Naive thymus-derived CD4-positive, alpha-beta T cell (primary cell): ENCODE results near the gene CACHD1. TPM values are rescaled to one million over a fixed set of nuclear protein-coding genes. Genes with fewer than 3 reads are reported as not detected.

ENCODE experiments used
- ATAC-seq: fragments of 150-1000 bp; cut with Tn5 transposase; 2 replicates; pipeline ENCODE4 v1.10.0; 2021; ENCODE audit warnings: mild to moderate bottlenecking, moderate library complexity
- CTCF ChIA-PET: fragments of 350-600 bp; sonication (Branson Sonifier 250); formaldehyde crosslinking; loops from one replicate; lab custom pipeline; 2021; ENCODE audit warnings: antibody characterized with exemption; lab: Charles Lee
- POLR2A ChIA-PET: fragments of 350-600 bp; sonication (Branson Sonifier 250); formaldehyde crosslinking; loops from one replicate; lab custom pipeline; 2021; ENCODE audit warnings: antibody characterized with exemption, inconsistent platforms; lab: Charles Lee
- DNase-seq, 9 donors: peaks; one replicate each; pipeline versions ENCODE4 v3.0.0 to v3.0.0-alpha.2; 2020 to 2022; ENCODE audit warnings: mixed read lengths in 1 of 9
- H3K27ac ChIP-seq: one replicate; pipeline ENCODE4 v1.7.0; 2013; ENCODE audit warnings: mild to moderate bottlenecking, low read depth, low read length, moderate library complexity
- H3K27me3 ChIP-seq, 2 donors: one replicate each; pipeline ENCODE4 v1.7.0; 2013; ENCODE audit warnings: low read length in 2 of 2, mild to moderate bottlenecking in 2 of 2, moderate library complexity in 2 of 2; ENCODE audit not compliant: control insufficient read depth in 2 of 2, insufficient read depth in 2 of 2
- H3K36me3 ChIP-seq, 3 experiments: 1 replicate in 2 of 3; 2 replicates in 1 of 3; pipeline ENCODE4 v1.7.0; 2013; ENCODE audit warnings: low read length in 3 of 3, mild to moderate bottlenecking in 3 of 3, moderate library complexity in 1 of 3; ENCODE audit not compliant: insufficient read depth in 3 of 3, control insufficient read depth in 2 of 3
- H3K4me1 ChIP-seq, 2 donors: one replicate each; pipeline ENCODE4 v1.7.0; 2013; ENCODE audit warnings: low read length in 2 of 2, mild to moderate bottlenecking in 2 of 2, moderate library complexity in 1 of 2; ENCODE audit not compliant: control insufficient read depth in 2 of 2, insufficient read depth in 2 of 2
- H3K4me3 ChIP-seq: 2 replicates; pipeline ENCODE4 v1.7.0; 2013; ENCODE audit warnings: mild to moderate bottlenecking, low read length
- H3K9me3 ChIP-seq, 3 experiments: 1 replicate in 2 of 3; 2 replicates in 1 of 3; pipeline ENCODE4 v1.7.0; 2013; ENCODE audit warnings: low read length in 3 of 3; ENCODE audit not compliant: control insufficient read depth in 2 of 3
- H3K27ac Mint-ChIP-seq, 9 donors: one replicate each; pipeline ENCODE4 v1.8.0; 2020 to 2022; ENCODE audit warnings: mixed read lengths in 9 of 9, mild to moderate bottlenecking in 8 of 9, moderate library complexity in 5 of 9, inconsistent platforms in 2 of 9
- H3K27me3 Mint-ChIP-seq, 5 donors: one replicate each; pipeline ENCODE4 v1.8.0; 2021 to 2022; ENCODE audit warnings: mixed read lengths in 5 of 5, mild to moderate bottlenecking in 1 of 5
- H3K36me3 Mint-ChIP-seq, 5 donors: one replicate each; pipeline ENCODE4 v1.8.0; 2020 to 2022; ENCODE audit warnings: mixed read lengths in 5 of 5, mild to moderate bottlenecking in 3 of 5, inconsistent platforms in 1 of 5
- H3K4me1 Mint-ChIP-seq, 7 donors: one replicate each; pipeline ENCODE4 v1.8.0; 2020 to 2022; ENCODE audit warnings: mixed read lengths in 7 of 7, mild to moderate bottlenecking in 3 of 7, inconsistent platforms in 1 of 7
- H3K4me3 Mint-ChIP-seq, 10 donors: one replicate each; pipeline ENCODE4 v1.8.0; 2020 to 2022; ENCODE audit warnings: mild to moderate bottlenecking in 10 of 10, mixed read lengths in 10 of 10, moderate library complexity in 6 of 10, inconsistent platforms in 2 of 10
- H3K9me3 Mint-ChIP-seq, 11 donors: one replicate each; pipeline ENCODE4 v1.8.0; 2020 to 2022; ENCODE audit warnings: mixed read lengths in 11 of 11, mild to moderate bottlenecking in 4 of 11, inconsistent platforms in 1 of 11, moderate library complexity in 1 of 11
- intact Hi-C, 2 donors: fragments of 100-400 bp; cut with micrococcal nuclease; formaldehyde crosslinking; loops; one replicate each; pipeline ENCODE4 v1.15.1; 2023
- polyA plus RNA-seq, 2 donors: library from polyadenylated mRNA; unstranded; fragments of 300-500 nt; fragmentation: Illumina TruSeq; gene quantifications; one replicate each; pipeline ENCODE4 v1.2.3, GENCODE V29; 2021
- total RNA-seq, 6 experiments: library from RNA in 5 of 6; stranded (reverse) in 5 of 6; gene quantifications; 1 replicate in 5 of 6; 2 replicates in 1 of 6; pipeline ENCODE4 v1.2.3 and lab custom pipeline; 2021 to 2026

The CACHD1 gene
- total and polyA plus RNA-seq, 7 experiments from 2014 or later, result 0.15 to 9.0 (median 3.4) TPM

DNA sequence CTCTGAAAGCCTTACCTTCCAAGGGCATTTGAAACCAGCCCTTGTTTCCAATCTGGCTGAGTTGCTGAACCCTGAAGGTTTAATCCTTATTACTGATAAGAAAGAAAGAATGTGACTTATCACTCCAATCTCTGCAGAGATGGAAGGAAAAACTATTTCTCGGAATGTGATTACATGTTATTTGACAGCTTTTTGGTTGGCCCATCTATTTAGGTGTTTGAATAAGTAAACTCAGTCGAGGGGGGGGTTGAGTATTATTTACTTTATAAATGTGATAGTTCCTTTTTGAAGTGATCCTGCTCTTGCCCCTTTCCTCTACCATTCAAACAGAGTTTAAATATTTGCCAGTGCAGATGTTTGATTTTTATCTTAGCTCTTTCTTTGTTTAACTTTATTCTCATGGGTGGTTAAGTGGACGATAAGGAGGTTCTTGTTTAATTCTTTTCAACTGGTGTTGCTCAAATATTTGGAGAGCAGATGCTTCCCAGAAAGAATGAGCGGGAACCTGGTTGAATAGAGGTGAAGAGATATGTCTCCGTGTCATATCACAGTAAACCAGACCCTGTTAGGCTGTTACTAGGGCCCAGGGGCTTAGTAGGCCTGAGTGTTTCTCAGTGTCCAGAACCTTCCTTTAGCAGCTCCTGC lies 126.1 kb downstream of the CACHD1 start:
- Mint-ChIP-seq H3K4me1 (peaks cover 0 to 14% (median 6%) of the 10 kb centered on the region in 7 donors), H3K27ac (no peak overlapping the region), H3K4me3 (no peak overlapping the region), H3K27me3 (peaks cover 0 to under 1% (median 0%) of the 10 kb centered on the region in 5 donors), H3K36me3 (peaks cover 0 to 30% (median 9%) of the 10 kb centered on the region in 5 donors), H3K9me3 (no peaks in the 10 kb centered on the region)
- H3K27ac ChIP-seq, result no peak overlapping the region
- no peak overlapping the region for H3K4me3 ChIP-seq
- CTCF ChIA-PET, result no interaction called here
- POLR2A ChIA-PET, result no interaction called here
- ATAC-seq (no peak), DNase-seq (no peak)
- no peaks in the 10 kb centered on the region for H3K36me3 ChIP-seq
- H3K9me3 ChIP-seq, result no peaks in the 10 kb centered on the region
- H3K4me1 ChIP-seq, result no peaks in the 10 kb centered on the region
- no peaks in the 10 kb centered on the region for H3K27me3 ChIP-seq
- intact Hi-C loops, result no loop called here

DNA sequence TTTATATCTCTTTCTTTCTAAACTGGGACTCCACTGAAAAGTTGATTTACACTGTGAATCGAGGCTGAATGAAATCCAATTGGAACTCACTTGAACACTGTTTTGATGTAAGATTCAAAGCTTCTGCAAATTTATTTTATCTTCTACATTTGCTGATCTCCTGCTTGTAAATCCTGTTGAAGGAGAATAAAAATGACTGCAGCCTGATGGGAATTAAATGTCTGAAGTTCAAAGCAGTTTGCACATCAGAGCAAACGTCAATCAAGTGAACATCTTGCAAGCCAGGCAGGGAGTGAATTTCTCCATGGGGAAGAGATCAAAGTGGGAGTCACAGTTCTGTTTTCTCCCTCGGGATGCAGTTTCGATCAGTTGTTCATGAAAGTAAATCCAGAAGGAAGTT lies 127.2 kb downstream of the CACHD1 start:
- H3K4me1 Mint-ChIP-seq, result peaks cover 0 to 14% (median 6%) of the 10 kb centered on the region in 7 donors
- Histone ChIP-seq H3K27ac (no peak overlapping the region), H3K9me3 (no peaks in the 10 kb centered on the region), H3K4me3 (no peak overlapping the region), H3K36me3 (no peaks in the 10 kb centered on the region), H3K4me1 (no peaks in the 10 kb centered on the region), H3K27me3 (no peaks in the 10 kb centered on the region)
- no peaks in the 10 kb centered on the region for H3K27me3 Mint-ChIP-seq
- no peak overlapping the region for H3K27ac Mint-ChIP-seq
- H3K4me3 Mint-ChIP-seq, result no peak overlapping the region
- ATAC-seq (no peak), DNase-seq (no peak)
- POLR2A ChIA-PET, result no interaction called here
- CTCF ChIA-PET, result no interaction called here
- intact Hi-C loops, result no loop called here
- peaks cover 0 to 26% (median 9%) of the 10 kb centered on the region in 5 donors for H3K36me3 Mint-ChIP-seq
- no peaks in the 10 kb centered on the region for H3K9me3 Mint-ChIP-seq

DNA sequence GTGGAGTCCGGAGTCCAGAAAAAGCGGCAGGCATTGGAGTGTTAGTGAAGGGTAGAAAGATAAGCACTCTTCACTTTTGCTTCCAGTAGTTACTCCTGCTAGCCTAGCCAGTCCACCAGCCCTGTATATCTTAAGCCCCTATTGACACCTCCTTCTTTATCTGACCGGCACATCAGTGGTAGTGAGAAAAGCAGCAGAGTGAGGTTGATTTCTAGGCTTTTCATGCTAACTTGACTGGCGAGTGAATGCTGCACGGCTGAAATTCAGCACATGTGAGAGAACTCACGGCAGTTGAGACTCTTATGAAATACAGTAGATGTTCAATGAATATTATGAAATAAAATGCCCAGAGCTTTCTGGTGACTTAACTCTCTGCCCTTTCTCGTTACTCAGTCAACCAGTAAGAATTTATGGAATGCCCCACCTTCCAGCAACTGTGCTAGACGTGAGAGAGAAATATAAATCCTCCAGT lies 128.2 kb downstream of the CACHD1 start:
- ChIA-PET CTCF (no interaction called here), POLR2A (no interaction called here)
- Mint-ChIP-seq H3K4me3 (no peak overlapping the region), H3K9me3 (no peaks in the 10 kb centered on the region), H3K4me1 (peaks cover 0 to 14% (median 6%) of the 10 kb centered on the region in 7 donors), H3K27me3 (no peaks in the 10 kb centered on the region), H3K36me3 (peaks cover 0 to 32% (median 9%) of the 10 kb centered on the region in 5 donors), H3K27ac (no peak overlapping the region)
- Histone ChIP-seq H3K27me3 (no peaks in the 10 kb centered on the region), H3K27ac (no peak overlapping the region), H3K4me3 (no peak overlapping the region), H3K4me1 (no peaks in the 10 kb centered on the region), H3K36me3 (no peaks in the 10 kb centered on the region), H3K9me3 (no peaks in the 10 kb centered on the region)
- ATAC-seq, result no peak
- intact Hi-C loops, result no loop called here
- no peak for DNase-seq

DNA sequence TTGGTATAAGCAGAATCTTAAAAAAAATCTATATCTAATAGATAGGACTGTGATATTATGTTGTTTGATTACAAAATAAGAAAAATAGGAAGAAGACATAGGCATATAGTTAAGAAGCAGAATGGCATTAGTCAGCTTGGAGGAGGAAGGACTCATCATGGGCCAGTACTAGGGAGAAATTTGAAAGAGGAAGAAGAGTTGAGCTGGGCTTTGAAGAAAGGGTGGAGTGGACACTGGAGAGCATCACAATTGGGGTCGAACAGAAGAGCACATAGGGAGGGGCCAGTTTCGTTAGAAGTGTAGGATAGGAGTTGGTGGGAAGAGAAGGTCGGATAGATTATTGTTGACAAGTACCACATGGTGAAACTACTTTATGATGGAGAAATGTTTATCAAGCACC lies 129.3 kb downstream of the CACHD1 start:
- no peaks in the 10 kb centered on the region for H3K36me3 ChIP-seq
- no peaks in the 10 kb centered on the region for H3K4me1 ChIP-seq
- ChIA-PET CTCF (interaction anchor here (0.5 kb wide), 1 partner anchor 47 kb away, joined by 3 read pairs; no protein-coding TSS in a partner anchor), POLR2A (no interaction called here)
- Mint-ChIP-seq H3K36me3 (peaks cover 0 to 43% (median 18%) of the 10 kb centered on the region in 5 donors), H3K4me3 (no peak overlapping the region), H3K4me1 (peaks cover 0 to 14% (median 6%) of the 10 kb centered on the region in 7 donors), H3K9me3 (no peaks in the 10 kb centered on the region), H3K27me3 (no peaks in the 10 kb centered on the region), H3K27ac (no peak overlapping the region)
- no peak overlapping the region for H3K27ac ChIP-seq
- no peak overlapping the region for H3K4me3 ChIP-seq
- H3K27me3 ChIP-seq, result no peaks in the 10 kb centered on the region
- ATAC-seq, result peak; percentile 62
- H3K9me3 ChIP-seq, result no peaks in the 10 kb centered on the region
- DNase-seq, result no peak
- intact Hi-C loops, result no loop called here

DNA sequence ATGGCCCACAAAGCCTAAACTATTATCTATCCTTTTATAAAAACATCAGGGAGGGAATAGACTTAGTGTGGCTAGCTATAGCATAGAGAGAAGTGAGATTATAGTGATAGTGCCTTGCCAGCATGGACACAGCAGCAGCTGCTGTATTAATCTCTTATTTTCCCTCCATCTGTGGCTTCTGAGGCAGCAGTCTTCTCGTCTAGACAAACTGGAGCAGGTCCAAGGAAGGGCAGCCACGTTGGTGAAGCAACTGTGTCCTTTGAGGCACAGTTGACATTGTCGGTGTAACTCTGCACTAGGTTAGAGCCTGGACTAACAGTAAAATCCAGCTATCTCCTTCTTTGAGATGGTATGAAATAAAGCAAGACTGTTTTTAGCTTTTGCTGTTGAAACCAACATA lies 131.3 kb downstream of the CACHD1 start:
- no peak overlapping the region for H3K27ac Mint-ChIP-seq
- H3K4me3 ChIP-seq, result no peak overlapping the region
- no peak overlapping the region for H3K4me3 Mint-ChIP-seq
- no peak for DNase-seq
- H3K27me3 Mint-ChIP-seq, result no peaks in the 10 kb centered on the region
- H3K4me1 Mint-ChIP-seq, result peaks cover 0 to 9% (median 6%) of the 10 kb centered on the region in 7 donors
- no peaks in the 10 kb centered on the region for H3K9me3 Mint-ChIP-seq
- H3K36me3 ChIP-seq, result no peaks in the 10 kb centered on the region
- POLR2A ChIA-PET, result no interaction called here
- ATAC-seq, result no peak
- CTCF ChIA-PET, result no interaction called here
- no peaks in the 10 kb centered on the region for H3K9me3 ChIP-seq
- H3K27ac ChIP-seq, result no peak overlapping the region
- peaks cover 0 to 32% (median 18%) of the 10 kb centered on the region in 5 donors for H3K36me3 Mint-ChIP-seq
- H3K27me3 ChIP-seq, result no peaks in the 10 kb centered on the region
- H3K4me1 ChIP-seq, result no peaks in the 10 kb centered on the region
- intact Hi-C loops, result no loop called here

DNA sequence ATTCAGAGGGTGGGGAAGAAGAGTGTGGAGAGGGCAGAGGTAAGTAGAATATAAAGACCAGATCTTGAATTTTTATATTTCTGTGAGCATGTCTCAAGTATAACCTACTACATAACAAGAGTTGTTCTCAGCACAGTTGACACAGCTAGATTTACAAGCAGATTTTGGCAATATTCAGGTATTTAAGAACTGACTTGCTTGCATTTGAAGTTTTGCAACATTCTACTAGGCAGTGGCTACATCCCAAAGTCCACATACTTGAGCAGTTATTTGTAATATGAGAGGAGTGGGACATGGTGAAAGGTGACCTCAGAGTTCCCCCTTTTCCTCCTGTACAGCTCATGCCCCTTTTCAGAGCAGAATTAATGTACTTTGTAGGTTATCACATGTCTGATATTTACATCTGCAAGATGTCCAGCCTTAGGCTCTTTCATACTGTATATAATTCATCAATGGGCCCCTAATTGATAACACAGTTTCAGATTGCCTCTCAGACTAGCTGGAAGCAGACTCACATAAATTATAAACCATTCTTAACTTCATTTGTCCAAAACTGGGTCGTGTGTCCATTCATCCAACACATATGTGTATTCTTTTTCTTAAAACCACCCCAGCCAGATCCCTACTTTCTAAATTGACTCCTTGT lies 138.2 kb downstream of the CACHD1 start:
- peaks cover 1 to 20% (median 10%) of the 10 kb centered on the region in 11 donors for H3K9me3 Mint-ChIP-seq
- H3K27me3 Mint-ChIP-seq, result peaks cover 0 to 2% (median 0%) of the 10 kb centered on the region in 5 donors
- no peak for ATAC-seq
- no peaks in the 10 kb centered on the region for H3K4me1 ChIP-seq
- no peak for DNase-seq
- POLR2A ChIA-PET, result interaction anchor here (0.5 kb wide), 1 partner anchor 70 kb away, joined by 3 read pairs; no protein-coding TSS in a partner anchor
- H3K4me1 Mint-ChIP-seq, result peaks cover 0 to 5% (median 0%) of the 10 kb centered on the region in 7 donors
- CTCF ChIA-PET, result no interaction called here
- peaks cover 0 to 4% (median 0%) of the 10 kb centered on the region in 3 experiments for H3K9me3 ChIP-seq
- no peak overlapping the region for H3K4me3 Mint-ChIP-seq
- peaks cover 0 to 36% (median 33%) of the 10 kb centered on the region in 5 donors for H3K36me3 Mint-ChIP-seq
- no peaks in the 10 kb centered on the region for H3K36me3 ChIP-seq
- intact Hi-C loops, result no loop called here
- H3K27ac ChIP-seq, result no peak overlapping the region
- no peak overlapping the region for H3K27ac Mint-ChIP-seq
- no peaks in the 10 kb centered on the region for H3K27me3 ChIP-seq
- H3K4me3 ChIP-seq, result no peak overlapping the region
